Left cardiac atrium (tissue), 4 donors: ENCODE measurements around the gene EFNA4. TPM values are rescaled to one million over a fixed set of nuclear protein-coding genes. Genes with fewer than 3 reads are reported as not detected.
A peak's percentile ranks its signal among the peaks of the same experiment; 100 is the strongest.

ENCODE experiments used
- ATAC-seq, 2 donors: fragments of 200-7000 bp; cut with Tn5 transposase; one replicate each; pipeline ENCODE4 v1.9.1; 2020; ENCODE audit warnings: mild to moderate bottlenecking in 2 of 2, moderate library complexity in 2 of 2
- DNase-seq: peaks from one replicate; pipeline ENCODE4 v3.0.0-alpha.2; 2020
- intact Hi-C, 2 donors: fragments of 100-400 bp; cut with DNase I; formaldehyde crosslinking; loops; one replicate each; pipeline versions ENCODE4 v1.14.1 to v1.15.1; 2022 to 2023
- total RNA-seq, 2 donors: library from RNA; stranded (reverse); fragmentation: NEBNext Ultra II Directional; extraction: Animal tissue kit (Norgen Biotek cat#: 25700); gene quantifications; one replicate each; pipeline ENCODE4 v1.2.1, GENCODE V29; 2021
- donor health status: DM: no; HTN: yes; CAD: no.
- donor health status: DM: no; HTN: yes; CAD: no; lungs with severe emphysema.
- donor health status: DM: yes; HTN: yes; CAD: no.
- donor health status: Dilated cardiomyopathy.

The EFNA4 gene
- total RNA-seq, 2 donors from 2014 or later, result 2.5 to 2.7 TPM

DNA sequence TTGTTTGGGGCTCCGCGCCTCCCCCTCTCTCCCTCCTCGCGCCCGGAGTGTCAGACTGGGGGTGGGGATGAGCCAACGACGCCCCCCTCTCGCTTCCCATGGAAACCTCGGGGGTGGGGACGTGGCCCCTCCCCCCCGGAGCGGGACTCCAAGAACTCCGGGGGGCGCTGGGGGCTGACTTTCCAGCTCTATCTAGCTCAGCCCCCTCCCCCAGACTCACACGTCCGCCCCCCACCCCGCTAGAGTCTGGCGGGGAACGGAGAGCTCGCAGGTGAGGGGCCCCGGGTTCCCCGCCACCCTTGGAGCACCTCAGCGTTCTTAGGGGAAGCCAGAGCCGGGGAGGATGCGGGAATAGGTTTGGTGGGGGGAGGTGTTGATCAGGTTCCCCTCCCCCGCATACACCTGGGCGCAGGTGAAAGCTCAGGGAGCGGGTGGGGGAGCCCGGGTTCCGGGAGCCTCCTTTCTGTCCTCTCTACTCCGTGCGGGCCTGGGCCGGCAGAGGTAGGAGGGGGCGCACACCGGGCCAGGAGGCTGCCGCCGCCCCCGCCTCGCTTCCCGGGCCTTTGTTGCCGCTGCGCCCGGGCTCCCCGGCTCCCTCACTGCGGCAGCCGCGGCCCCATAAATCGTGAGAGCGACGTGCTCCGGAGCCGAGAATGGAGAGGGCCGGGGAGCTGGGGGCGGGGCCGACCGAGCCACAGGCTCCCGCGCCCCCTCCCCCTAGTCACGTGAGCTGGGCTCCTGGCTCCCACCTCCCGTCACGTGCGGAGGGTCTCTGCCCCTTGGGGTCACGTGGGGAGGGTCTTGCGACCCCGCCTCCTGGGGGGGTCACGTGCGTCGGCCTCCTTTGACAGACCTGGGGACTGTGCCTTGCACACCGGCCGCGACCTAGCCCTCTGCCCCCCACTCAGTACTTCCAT, 17.0 kb downstream of the EFNA4 start:
- ATAC-seq, result no peak
- no peak for DNase-seq
- intact Hi-C loops, result loop anchor here in 1 of 2 donors (5.0 kb wide), 1 partner anchor 33 kb away; no protein-coding TSS in a partner anchor

DNA sequence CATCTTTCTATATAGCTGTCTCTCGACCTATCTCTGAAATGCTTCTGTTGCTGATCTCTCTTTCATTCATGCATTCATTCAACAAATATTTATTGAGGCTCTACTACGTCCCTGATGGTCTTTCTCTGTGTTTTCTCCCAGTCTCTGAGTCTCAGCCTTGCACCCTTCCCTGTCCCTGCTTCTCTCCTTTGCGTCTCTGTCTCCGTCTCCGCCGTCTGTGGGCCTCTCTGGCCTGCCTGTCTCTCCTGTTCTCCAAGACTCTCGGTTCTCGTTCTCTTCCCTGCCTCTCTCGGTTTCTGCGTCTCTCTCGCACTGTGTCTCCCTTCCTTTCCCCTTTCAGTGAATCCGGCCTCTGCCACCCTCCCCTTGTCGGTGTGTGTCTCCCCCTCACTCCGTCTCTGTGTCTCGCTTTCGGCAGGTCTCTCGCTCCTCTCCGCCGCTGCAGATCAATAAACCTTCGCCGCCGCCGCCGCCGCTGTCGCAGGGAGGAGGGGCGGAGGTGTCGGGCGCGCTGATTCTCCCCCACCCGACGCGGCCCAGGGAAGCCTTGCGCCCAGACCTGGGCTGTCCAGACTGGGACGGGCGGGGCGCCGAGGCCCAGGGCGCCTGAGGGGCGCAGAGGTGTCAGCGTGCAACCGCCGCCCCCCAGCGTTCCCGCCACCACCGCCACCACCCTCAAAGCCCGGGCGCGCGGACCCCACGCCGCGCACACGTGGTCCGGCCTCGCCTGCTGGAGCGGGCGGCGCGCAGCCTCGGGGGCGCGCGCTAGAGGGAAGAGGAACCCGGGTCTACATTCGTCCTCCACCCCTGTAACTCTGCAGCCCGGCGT, 18.1 kb downstream of the EFNA4 start:
- DNase-seq (no peak), ATAC-seq (no peak)
- intact Hi-C loops, result loop anchor here in 1 of 2 donors (5.0 kb wide), 1 partner anchor 34 kb away; no protein-coding TSS in a partner anchor

DNA sequence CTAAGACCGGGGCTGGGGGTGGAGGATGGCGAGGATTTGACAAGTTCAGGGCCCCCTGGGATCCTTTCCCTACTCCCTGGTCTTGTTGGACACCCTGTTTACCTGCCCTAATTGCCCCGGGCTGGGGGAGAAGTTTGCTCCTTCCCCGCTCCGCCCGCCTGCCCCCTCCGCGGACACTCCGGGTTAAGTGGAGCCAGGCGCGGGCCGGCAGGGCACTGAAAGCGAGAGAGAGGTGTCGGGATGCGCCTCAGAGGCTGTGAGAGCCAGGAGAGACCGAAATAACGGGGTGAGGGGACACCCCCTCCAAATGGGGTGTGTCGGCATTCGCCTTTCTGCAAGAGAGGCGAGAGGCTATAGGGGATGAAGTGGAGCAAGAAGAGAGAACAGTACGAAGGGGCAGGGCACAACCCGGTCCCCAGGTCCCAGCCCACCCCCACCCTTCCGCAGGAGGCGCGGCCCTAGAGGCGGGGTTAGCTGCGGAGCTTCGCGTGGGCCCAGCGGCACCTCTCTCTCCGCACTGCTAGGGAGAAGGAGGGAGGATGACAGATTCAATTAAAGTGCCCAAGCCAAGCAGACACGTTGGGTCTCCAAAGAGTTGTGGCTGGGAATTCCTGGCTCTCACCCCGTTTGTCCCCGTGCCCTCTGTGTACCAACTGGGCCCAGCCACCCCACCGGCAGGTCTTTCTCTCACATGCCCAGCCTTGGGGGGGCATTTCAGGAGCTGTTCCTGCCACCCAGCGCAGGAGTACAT, 18.9 kb downstream of the EFNA4 start:
- DNase-seq, result no peak
- intact Hi-C loops, result loop anchor here in 1 of 2 donors (5.0 kb wide), 1 partner anchor 35 kb away; no protein-coding TSS in a partner anchor
- no peak for ATAC-seq

DNA sequence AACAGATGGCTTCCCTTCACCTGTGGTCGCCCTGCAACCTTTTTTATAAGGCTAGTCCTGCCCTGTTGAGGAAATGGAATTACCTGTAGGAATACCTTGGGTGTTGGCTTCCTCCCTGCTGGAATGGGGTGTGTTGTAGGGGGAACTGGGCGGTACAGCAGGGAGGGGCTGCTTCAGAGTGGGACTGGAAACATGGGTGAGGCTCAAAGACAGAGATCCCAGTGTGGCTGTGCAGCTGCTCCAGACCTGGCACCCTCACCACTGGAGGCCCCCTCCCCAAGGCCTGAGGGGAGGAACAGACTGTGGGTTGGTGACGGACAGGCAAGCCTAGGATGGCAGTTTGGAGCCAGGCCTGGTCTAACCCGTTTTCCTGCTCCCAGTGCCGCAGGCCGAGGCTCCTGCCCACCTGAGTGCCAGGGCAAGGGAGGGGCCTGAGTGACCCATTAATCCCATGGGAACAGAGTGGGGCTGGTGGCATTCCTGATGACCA, 19.6 kb downstream of the EFNA4 start:
- DNase-seq, result no peak
- ATAC-seq, result no peak
- intact Hi-C loops, result loop anchor here in 1 of 2 donors (5.0 kb wide), 1 partner anchor 36 kb away; no protein-coding TSS in a partner anchor

DNA sequence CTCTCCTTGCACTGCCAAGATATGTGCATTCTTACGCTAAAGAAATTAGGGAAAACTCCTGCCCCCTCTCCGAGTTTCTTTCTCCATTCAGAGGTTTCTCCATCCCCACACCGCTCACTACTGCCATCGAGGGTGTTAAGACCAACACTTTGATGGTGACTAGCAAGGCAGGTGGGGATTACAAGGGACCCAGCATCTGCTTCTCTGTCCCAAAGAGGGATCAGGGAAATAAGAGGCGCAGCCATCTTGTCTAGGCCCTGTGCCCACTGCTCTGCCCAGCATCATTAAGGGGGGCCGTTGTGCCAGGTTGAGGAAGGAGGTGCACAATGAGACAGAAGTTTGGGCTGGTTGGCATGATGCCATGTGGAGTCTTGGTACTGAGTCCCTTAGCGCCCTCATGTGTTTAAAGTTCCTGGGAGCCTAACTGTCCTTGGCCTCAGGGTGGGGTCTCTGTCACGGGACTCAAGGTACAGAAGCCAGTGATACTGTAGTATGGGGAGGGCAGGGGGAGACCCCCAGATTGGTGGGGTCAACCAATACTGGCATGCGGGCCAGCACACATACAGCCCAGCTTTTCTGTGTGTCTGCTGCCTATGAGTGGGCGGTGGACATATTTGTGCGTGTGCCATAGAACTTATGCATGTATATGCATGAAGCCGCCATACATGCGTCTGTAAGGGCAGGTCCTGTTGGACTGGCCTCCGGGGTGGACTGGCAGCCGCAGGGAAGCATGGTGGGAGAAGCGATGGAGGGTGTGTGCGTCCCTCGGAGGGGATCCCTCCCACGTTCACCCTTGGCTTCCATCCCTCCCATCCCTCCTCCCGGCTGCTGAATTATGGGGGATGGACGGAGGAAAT, 20.6 kb downstream of the EFNA4 start:
- intact Hi-C loops, result loop anchor here in 1 of 2 donors (5.0 kb wide), 1 partner anchor 37 kb away; no protein-coding TSS in a partner anchor
- DNase-seq (no peak), ATAC-seq (peak in 1 of 2 donors; percentile 0)

DNA sequence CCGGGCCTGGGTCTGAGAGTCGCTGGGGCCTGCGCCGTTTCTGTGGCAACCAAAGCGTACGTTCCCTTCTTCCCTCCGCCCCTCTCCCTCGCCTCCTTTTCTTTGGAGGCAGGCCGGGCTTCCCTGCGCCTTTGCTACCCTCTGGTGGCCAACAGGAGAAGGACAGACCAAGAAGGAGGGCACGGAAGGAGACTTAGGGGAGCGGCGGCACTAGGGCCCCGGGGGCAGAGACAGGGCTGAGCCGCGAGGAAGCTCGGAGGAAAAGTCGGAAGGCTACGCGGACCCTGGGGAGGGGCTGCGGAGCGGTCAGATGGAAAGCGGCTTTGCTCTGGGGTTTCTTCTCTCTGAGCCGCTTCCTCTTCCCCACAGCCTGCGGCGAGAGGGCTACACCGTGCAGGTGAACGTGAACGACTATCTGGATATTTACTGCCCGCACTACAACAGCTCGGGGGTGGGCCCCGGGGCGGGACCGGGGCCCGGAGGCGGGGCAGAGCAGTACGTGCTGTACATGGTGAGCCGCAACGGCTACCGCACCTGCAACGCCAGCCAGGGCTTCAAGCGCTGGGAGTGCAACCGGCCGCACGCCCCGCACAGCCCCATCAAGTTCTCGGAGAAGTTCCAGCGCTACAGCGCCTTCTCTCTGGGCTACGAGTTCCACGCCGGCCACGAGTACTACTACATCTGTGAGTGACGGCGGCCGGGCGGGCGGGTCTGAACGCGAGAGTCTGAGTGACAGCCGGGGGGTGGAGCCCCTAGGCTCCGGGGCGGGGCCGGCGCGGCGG, 21.4 kb downstream of the EFNA4 start:
- peak; percentile 92 to 93 for ATAC-seq
- intact Hi-C loops, result loop anchor here in 1 of 2 donors (5.0 kb wide), 1 partner anchor 38 kb away; no protein-coding TSS in a partner anchor
- DNase-seq, result peak; percentile 96

DNA sequence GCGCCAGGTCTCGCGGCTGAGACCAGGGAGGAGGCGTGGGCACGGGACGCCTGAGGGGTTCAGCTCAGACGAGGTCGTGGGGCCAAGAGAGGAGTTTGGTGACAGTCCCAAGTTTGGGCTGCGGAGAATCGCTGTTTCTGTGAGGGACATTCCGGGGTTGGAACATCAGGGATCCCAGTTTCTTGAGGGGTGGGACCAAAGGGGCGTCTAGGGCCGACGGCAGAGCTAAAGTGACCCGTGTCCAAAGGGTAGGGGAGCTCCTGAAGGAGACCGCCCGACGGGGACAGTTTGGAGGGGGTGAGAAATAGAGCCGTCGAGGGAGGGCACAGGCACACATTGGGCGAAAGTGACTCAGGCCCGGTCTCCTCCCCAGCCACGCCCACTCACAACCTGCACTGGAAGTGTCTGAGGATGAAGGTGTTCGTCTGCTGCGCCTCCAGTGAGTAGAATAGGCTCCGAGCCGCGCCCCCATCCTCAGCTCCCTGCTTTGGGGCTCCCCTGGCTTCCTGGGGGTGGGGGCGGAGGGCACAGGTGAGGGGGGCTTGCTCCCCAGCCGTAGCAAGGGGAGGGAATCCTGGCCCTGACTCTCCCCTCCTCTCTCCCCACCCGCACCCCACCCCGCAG, 22.1 kb downstream of the EFNA4 start:
- ATAC-seq (peak; percentile 9 to 55), DNase-seq (peak; percentile 76)
- intact Hi-C loops, result no loop called here

DNA sequence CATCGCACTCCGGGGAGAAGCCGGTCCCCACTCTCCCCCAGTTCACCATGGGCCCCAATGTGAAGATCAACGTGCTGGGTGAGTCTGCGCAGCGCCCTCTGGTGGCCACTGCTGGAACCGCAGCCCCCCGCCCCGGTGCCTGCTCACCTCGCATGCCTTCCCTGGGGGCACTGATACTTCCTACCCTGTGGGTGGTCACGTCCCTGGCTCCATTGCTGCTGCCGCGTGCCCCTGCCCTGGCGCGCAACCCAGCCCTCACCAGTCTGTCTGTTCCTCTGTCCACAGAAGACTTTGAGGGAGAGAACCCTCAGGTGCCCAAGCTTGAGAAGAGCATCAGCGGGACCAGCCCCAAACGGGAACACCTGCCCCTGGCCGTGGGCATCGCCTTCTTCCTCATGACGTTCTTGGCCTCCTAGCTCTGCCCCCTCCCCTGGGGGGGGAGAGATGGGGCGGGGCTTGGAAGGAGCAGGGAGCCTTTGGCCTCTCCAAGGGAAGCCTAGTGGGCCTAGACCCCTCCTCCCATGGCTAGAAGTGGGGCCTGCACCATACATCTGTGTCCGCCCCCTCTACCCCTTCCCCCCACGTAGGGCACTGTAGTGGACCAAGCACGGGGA, 22.7 kb downstream of the EFNA4 start:
- intact Hi-C loops, result no loop called here
- ATAC-seq, result peak; percentile 31 to 33
- DNase-seq, result peak; percentile 64

DNA sequence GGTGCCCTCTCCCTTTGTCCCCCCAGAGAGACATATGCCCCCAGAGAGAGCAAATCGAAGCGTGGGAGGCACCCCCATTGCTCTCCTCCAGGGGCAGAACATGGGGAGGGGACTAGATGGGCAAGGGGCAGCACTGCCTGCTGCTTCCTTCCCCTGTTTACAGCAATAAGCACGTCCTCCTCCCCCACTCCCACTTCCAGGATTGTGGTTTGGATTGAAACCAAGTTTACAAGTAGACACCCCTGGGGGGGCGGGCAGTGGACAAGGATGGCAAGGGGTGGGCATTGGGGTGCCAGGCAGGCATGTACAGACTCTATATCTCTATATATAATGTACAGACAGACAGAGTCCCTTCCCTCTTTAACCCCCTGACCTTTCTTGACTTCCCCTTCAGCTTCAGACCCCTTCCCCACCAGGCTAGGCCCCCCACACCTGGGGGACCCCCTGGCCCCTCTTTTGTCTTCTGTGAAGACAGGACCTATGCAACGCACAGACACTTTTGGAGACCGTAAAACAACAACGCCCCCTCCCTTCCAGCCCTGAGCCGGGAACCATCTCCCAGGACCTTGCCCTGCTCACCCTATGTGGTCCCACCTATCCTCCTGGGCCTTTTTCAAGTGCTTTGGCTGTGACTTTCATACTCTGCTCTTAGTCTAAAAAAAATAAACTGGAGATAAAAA, 23.5 kb downstream of the EFNA4 start:
- intact Hi-C loops, result no loop called here
- ATAC-seq (no peak), DNase-seq (no peak)

DNA sequence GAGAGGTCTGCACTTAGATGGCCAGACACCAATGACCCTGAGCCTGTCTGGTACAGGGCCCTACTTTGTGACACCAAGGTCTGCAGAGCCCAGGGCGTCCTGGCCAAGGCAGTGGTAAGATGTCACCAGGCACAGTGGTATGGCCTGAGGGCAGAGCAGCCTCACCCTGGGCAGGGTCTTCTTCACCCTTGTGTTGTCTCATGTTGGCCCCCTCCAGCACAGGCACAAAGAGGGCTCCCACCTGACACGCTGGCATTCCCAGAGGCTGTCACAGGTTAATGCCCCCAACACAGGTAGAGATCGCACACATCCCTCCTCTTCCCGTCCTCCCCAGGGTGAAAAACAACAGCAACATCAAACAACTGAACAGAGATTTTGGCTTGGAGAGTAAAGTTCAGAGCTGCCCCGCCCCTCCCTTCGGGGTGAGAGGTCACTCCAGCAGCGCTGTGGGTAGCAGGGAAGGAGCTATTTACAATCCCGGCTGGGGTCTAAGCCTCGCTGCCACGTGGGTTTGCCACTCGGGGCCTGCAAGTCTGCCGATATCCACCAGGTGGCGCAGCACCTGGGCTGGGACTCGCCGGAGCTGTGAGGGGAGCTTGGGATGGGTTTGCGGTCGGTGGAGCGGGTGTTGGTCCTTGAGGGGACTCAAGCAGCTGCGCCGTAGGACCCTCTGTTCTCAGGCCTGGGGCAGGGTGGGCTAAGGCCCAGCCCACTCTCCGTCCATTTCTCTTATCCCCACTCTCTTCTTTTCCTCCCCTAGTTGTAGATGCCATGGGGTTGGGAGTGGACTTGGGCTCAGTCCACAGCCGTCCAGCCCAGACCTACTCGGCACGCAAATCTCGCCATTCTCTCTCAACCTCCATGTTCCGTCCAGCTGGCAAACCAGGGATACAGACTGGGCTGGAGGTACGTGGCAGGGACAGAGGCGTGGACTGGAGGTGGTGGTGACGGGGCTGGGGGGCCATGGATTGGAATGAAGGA, 27.8 kb downstream of the EFNA4 start:
- peak; percentile 62 for ATAC-seq
- DNase-seq, result peak; percentile 84
- intact Hi-C loops, result loop anchor here (1.0 to 5.0 kb wide), 3 partner anchors 36 to 76 kb away; partner anchors contain the start of gene EFNA1 (in 1 of the 2)

DNA sequence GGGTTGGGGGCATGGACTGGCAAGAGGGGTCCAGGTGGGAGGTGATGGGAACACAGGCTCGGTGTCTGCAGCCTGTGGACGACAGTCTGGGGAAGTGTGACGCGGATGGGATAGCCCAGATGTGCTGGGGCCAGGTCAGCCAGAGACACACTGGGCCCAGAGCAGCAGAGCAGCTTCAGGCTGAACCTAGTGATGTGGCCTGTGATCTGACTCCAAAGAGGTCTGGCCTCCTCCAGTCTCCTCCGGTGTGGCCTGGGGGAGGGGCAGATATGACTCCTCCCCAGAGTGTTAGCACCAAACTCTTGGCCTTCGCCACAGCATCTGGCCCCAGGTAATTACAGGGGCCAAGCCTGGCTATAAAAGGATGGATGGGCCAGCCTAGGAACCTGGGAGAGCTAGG, 28.6 kb downstream of the EFNA4 start:
- intact Hi-C loops, result loop anchor here (2.0 to 5.0 kb wide), 2 partner anchors 35 to 75 kb away; partner anchors contain the start of gene EFNA1 (in 1 of the 2)
- DNase-seq, result no peak
- ATAC-seq, result no peak

DNA sequence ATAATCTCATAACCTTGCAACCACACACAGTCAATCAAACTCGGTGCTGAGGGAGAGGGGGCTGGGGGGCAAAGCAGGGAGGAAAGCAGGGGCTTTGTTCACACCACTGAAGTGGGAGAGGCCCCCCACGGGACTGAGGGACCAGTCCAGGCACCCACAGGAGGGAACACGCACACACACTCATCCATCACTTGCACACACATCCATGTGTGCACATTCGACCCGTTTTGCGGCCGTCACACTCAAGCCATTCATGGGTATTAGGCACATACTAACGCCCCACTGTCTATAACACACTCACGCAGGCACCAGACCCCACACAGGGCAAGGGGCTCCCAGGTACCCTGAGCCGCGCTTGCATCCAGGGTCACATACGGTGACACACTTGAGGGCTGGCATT, 29.1 kb downstream of the EFNA4 start:
- ATAC-seq, result no peak
- intact Hi-C loops, result loop anchor here (2.0 to 5.0 kb wide), 2 partner anchors 35 to 74 kb away; partner anchors contain the start of gene EFNA1 (in 1 of the 2)
- no peak for DNase-seq

DNA sequence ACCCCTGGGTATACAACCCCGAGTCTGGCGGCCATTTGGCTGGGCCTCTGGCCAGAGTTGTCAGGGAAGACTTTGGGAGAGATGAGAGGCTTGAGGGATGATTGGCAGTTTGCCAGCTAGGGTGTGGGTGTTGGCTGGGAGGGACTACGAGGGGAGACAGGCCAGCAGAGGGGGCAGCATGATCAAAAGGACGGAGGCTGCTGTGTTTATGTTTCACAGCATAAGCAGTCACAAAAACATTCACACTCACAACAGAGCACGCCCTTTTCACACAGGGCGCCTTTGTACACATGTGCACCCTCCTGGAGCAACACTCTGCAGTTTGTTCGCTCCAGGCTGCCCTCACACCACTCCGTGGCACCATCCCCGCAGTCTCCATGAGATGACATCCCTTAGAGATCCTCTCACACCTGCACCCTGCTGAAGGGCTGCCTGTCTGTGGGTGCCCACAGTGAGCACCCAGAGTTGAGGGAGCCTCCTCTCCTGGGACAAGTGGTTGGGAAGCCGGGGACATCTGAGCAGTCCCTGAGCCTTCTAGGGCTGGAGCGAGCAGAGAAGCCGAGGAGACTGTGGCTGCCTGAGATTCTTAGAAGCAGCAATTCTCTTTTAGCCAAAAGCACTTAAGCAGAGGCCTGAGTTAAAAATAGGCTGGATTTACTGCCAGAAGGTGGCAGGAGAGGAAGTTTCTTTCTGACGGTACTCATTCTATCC, 30.5 kb downstream of the EFNA4 start:
- ATAC-seq (peak; percentile 62 to 67), DNase-seq (peak; percentile 75)
- intact Hi-C loops, result loop anchor here (2.0 to 5.0 kb wide), 2 partner anchors 33 to 73 kb away; partner anchors contain the start of gene EFNA1 (in 1 of the 2)
